PFSK-1 (cell line): ENCODE results near the gene MTCH1. TPM values are rescaled to one million over a fixed set of nuclear protein-coding genes. Genes with fewer than 3 reads are reported as not detected.
A peak's percentile ranks its signal among the peaks of the same experiment; 100 is the strongest.

Source experiments
- FOXP2 ChIP-seq: optimal IDR thresholded peaks from 2 replicates; pipeline ENCODE3; 2011; ENCODE audit warnings: borderline replicate concordance, control low read depth, inconsistent platforms; ENCODE audit not compliant: insufficient read depth; ENCODE audit errors: extremely low read length, extremely low read depth
- POLR2AphosphoS5 ChIP-seq: IDR thresholded peaks from 2 replicates; pipeline ENCODE4 v1.6.1; 2012; ENCODE audit warnings: low read depth, mild to moderate bottlenecking, control low read depth, low read length, moderate library complexity
- SIN3A ChIP-seq: IDR thresholded peaks from 2 replicates; pipeline ENCODE4 v1.6.1; 2012; ENCODE audit warnings: mild to moderate bottlenecking, low read length, moderate library complexity, borderline replicate concordance; ENCODE audit not compliant: insufficient read depth
- TAF1 ChIP-seq: IDR thresholded peaks from 2 replicates; pipeline ENCODE4 v1.6.1; 2012; ENCODE audit warnings: low read length, control low read depth, borderline replicate concordance; ENCODE audit not compliant: insufficient read depth
- polyA plus RNA-seq: library from polyadenylated mRNA; unstranded; fragments of >200 nt; gene quantifications from one replicate; pipeline ENCODE4 v1.2.1, GENCODE V29; 2012; ENCODE audit warnings: low read depth, missing spikeins; ENCODE audit not compliant: insufficient read length
- TF ChIP-seq, protein P1 (sequence below), 2 experiments: IDR thresholded peaks; 2 replicates each; pipeline versions ENCODE4 v1.6.1 to v1.8.0; 2011 to 2012; ENCODE audit warnings: low read depth in 2 of 2, low read length in 2 of 2, control low read depth in 1 of 2, inconsistent platforms in 1 of 2, mild to moderate bottlenecking in 1 of 2, moderate library complexity in 1 of 2; ENCODE audit not compliant: insufficient read depth in 1 of 2

MTCH1 gene, protein sequence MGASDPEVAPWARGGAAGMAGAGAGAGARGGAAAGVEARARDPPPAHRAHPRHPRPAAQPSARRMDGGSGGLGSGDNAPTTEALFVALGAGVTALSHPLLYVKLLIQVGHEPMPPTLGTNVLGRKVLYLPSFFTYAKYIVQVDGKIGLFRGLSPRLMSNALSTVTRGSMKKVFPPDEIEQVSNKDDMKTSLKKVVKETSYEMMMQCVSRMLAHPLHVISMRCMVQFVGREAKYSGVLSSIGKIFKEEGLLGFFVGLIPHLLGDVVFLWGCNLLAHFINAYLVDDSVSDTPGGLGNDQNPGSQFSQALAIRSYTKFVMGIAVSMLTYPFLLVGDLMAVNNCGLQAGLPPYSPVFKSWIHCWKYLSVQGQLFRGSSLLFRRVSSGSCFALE
- 246 TPM for polyA plus RNA-seq

DNA sequence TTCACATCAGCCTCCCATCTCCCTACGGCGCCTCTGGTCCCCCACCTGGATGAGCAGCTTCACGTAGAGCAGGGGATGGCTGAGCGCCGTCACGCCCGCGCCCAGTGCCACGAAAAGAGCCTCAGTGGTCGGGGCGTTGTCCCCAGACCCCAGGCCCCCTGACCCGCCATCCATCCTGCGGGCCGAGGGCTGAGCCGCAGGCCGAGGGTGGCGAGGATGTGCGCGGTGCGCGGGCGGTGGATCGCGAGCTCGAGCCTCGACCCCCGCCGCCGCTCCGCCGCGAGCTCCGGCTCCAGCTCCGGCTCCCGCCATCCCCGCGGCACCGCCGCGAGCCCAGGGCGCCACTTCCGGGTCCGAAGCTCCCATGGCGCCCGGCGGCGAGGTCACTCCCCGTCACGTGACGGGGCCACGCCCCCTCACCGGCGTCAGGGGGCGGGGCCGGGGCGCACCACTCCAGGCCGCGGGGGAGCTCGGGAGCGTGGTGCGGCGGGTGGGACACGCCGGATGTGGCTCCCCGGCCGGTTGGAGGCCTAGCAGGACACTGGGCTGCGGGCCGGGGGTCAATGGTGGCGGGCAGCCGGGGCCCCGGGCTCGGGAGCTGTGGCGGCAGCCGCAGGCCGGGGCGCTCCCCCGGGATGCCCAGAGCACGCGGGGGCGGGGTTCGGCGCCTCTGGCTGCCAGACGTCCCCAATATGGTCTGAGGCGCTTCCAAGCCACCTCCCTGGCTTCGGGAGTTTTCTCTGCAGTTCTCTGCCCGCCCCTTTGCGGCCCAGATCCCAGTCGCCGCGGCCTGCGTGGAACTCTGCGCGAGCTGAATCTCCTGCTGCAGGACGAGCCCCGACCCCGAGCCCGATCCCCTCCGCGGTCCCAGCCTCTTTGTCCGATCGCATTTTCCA is at the start of gene MTCH1:
Gene MTCH1 (minus strand): TSS at position 389 of the 896 bp plus-strand sequence. CDS start 23 bp downstream, at position 366.
- TF ChIP-seq TAF1 (peak; percentile 90), SIN3A (peak; percentile 95), POLR2AphosphoS5 (peak; percentile 88), FOXP2 (peak; percentile 99)
- TF ChIP-seq, protein P1, sequence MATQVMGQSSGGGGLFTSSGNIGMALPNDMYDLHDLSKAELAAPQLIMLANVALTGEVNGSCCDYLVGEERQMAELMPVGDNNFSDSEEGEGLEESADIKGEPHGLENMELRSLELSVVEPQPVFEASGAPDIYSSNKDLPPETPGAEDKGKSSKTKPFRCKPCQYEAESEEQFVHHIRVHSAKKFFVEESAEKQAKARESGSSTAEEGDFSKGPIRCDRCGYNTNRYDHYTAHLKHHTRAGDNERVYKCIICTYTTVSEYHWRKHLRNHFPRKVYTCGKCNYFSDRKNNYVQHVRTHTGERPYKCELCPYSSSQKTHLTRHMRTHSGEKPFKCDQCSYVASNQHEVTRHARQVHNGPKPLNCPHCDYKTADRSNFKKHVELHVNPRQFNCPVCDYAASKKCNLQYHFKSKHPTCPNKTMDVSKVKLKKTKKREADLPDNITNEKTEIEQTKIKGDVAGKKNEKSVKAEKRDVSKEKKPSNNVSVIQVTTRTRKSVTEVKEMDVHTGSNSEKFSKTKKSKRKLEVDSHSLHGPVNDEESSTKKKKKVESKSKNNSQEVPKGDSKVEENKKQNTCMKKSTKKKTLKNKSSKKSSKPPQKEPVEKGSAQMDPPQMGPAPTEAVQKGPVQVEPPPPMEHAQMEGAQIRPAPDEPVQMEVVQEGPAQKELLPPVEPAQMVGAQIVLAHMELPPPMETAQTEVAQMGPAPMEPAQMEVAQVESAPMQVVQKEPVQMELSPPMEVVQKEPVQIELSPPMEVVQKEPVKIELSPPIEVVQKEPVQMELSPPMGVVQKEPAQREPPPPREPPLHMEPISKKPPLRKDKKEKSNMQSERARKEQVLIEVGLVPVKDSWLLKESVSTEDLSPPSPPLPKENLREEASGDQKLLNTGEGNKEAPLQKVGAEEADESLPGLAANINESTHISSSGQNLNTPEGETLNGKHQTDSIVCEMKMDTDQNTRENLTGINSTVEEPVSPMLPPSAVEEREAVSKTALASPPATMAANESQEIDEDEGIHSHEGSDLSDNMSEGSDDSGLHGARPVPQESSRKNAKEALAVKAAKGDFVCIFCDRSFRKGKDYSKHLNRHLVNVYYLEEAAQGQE (IDR thresholded peaks at IDR 0.05; ENCODE audit: insufficient read depth in 1 of 2, low read depth in 2 of 2, low read length in 2 of 2) = peak in 1 of 2 experiments; percentile 58; a peak in 1 of 4 replicates

GRCh38 chr6:37033819-37034795 is 48.1 kb upstream of the MTCH1 start:
- TF ChIP-seq TAF1 = no peak
- no peak for TF ChIP-seq POLR2AphosphoS5

DNA sequence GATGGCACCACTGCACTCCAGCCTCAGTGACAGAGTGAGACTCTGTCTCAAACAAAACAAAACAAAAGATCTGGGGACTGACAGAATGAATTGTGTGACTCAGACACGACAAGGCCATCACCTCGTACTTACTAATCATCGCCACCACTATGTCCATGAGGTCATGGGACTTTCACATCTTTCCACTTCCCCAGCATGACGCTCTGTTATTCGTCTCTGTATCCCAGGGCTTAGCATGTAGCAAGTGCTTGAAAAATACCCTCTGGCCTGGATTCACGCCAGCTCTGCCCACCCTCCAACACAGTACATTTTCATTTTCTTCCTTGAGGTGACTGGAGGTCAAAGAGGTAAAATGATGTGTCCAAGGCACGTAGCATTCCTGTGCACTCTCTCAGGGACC is 47.3 kb upstream of the MTCH1 start:
- TF ChIP-seq SIN3A (no peak), TAF1 (no peak), POLR2AphosphoS5 (no peak), FOXP2 (no peak)
- TF ChIP-seq, protein P1 (IDR thresholded peaks at IDR 0.05; ENCODE audit: insufficient read depth in 1 of 2, low read depth in 2 of 2, low read length in 2 of 2) = no peak

DNA sequence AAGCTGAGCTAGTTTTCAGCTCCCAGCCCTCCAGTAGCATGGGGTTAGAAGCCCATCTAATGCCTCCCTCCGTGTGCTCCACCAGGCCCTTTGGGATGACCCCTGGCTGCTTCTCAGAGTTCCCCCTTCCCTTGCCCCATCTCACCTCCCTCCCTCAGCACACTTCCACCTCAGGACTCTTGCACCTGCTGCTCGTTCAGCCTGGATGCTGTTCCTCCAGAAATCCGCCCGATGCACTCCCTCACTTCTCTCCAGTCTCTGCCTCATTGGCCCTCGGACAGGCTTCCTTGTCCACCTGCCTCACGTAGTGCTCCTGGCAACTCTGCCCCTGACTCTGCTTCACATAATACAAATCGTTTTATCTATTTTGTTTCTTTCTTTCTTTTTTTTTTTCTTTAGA is 46.2 kb upstream of the MTCH1 start:
- TF ChIP-seq POLR2AphosphoS5 (no peak), SIN3A (no peak), TAF1 (no peak), FOXP2 (no peak)
- TF ChIP-seq, protein P1 (IDR thresholded peaks at IDR 0.05; ENCODE audit: insufficient read depth in 1 of 2, low read depth in 2 of 2, low read length in 2 of 2) = no peak
